BLaER1 treated with 17β-estradiol and CSF1 and Interleukin-3, amounts not matched to agents 10 nM and 100 nM (cell line): Measurements from ENCODE around the gene PLEKHH3.

Experiments used
- H3K27ac ChIP-seq, 11 experiments: shearing (Covaris generic); formaldehyde crosslinking; 2 replicates each; pipeline ENCODE4 v1.8.1; 2022
- H3K27me3 ChIP-seq, 11 experiments: shearing (Covaris generic); formaldehyde crosslinking; 2 replicates each; pipeline ENCODE4 v1.8.1; 2022
- H3K36me3 ChIP-seq, 11 experiments: shearing (Covaris generic); formaldehyde crosslinking; 2 replicates each; pipeline ENCODE4 v1.8.1; 2022
- H3K4me1 ChIP-seq, 10 experiments: shearing (Covaris generic); formaldehyde crosslinking; 2 replicates each; pipeline ENCODE4 v1.8.1; 2022
- H3K4me2 ChIP-seq, 11 experiments: shearing (Covaris generic); formaldehyde crosslinking; 2 replicates each; pipeline ENCODE4 v1.8.1; 2022
- H3K4me3 ChIP-seq, 10 experiments: shearing (Covaris generic); formaldehyde crosslinking; 2 replicates each; pipeline ENCODE4 v1.8.1; 2022
- H3K9ac ChIP-seq, 11 experiments: shearing (Covaris generic); formaldehyde crosslinking; 2 replicates each; pipeline ENCODE4 v1.8.1; 2022
- H3K9me3 ChIP-seq, 11 experiments: shearing (Covaris generic); formaldehyde crosslinking; replicated peaks in 1 of 11; 2 replicates each; pipeline ENCODE4 v1.8.1; 2022
- H4K20me1 ChIP-seq, 11 experiments: shearing (Covaris generic); formaldehyde crosslinking; 2 replicates each; pipeline ENCODE4 v1.8.1; 2022
- Cebpa-rat ChIP-seq, 11 experiments: shearing (Covaris generic); IDR thresholded peaks; 2 replicates each; pipeline ENCODE4 v1.8.1; 2022

PLEKHH3 gene

DNA sequence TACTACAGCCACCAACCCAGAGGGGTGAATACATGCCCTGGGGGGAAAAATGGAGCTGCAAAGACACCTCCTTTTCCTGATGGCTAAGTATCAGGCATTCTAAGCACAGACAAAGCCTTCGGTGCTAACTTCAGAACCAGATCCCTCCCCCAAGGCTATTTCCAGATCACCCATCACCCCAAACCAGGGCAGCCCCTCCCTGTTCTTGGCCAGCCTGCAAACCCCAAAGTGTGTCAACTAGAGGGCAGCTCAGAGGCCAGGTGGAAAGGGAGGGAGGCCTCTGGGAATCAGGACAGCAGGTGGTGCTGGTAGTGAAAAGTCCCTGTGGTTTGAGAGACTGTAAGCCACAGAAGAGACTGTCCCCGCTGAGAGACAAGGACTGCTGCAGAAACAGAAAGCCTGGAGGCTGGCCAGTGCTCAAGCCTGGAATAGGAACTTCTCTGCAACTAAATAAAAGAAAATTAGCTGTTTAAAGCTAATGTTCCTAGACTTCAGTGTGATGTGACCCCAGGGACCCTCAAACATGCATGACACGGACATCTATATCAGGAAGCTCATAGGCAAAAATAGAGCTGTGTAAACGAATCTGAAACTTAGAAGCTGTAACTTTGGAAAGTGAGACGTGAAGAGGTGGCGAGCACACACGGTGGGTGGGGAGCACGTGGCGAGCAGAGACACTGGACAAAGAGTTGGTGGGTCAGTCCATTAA lies 58.2 kb downstream of the PLEKHH3 start:
- Histone ChIP-seq H3K36me3 (peaks cover 24 to 28% (median 25%) of the 10 kb centered on the region in 11 experiments), H3K9me3 (no peaks in the 10 kb centered on the region), H3K4me1 (peaks cover 15 to 47% (median 45%) of the 10 kb centered on the region in 10 experiments), H3K27ac (peak overlapping the region in 7 of 11 experiments; percentile 4 to 63 (median 53); a peak in 12 of 22 replicates), H3K27me3 (no peaks in the 10 kb centered on the region), H4K20me1 (no peaks in the 10 kb centered on the region; a peak in 2 of 22 replicates), H3K4me3 (peak overlapping the region in 3 of 10 experiments; percentile 16 to 30 (median 19); a peak in 5 of 20 replicates), H3K9ac (peak overlapping the region in 8 of 11 experiments; percentile 6 to 56 (median 46); a peak in 14 of 22 replicates), H3K4me2 (peak overlapping the region; percentile 19 to 89 (median 73))
- no peak for TF ChIP-seq Cebpa-rat (IDR thresholded peaks at IDR 0.05)

GRCh38 chr17:42617956-42618431 lies 58.8 kb downstream of the PLEKHH3 start:
- H3K27me3 ChIP-seq = no peaks in the 10 kb centered on the region
- H3K36me3 ChIP-seq = peaks cover 30 to 34% (median 31%) of the 10 kb centered on the region in 11 experiments
- H3K9ac ChIP-seq = peak overlapping the region in 7 of 11 experiments; percentile 1 to 56 (median 47); a peak in 14 of 22 replicates
- peak overlapping the region in 6 of 11 experiments; percentile 14 to 63 (median 53); a peak in 12 of 22 replicates for H3K27ac ChIP-seq
- peak overlapping the region; percentile 19 to 89 (median 73) for H3K4me2 ChIP-seq
- no peaks in the 10 kb centered on the region; a peak in 2 of 22 replicates for H4K20me1 ChIP-seq
- H3K4me1 ChIP-seq = peaks cover 15 to 47% (median 45%) of the 10 kb centered on the region in 10 experiments
- TF ChIP-seq Cebpa-rat (IDR thresholded peaks at IDR 0.05) = no peak
- no peaks in the 10 kb centered on the region for H3K9me3 ChIP-seq
- H3K4me3 ChIP-seq = peak overlapping the region in 3 of 10 experiments; percentile 16 to 30 (median 19); a peak in 5 of 20 replicates
